K562 (cell line): ENCODE results near the gene HELLS. TPM values are rescaled to one million over a fixed set of nuclear protein-coding genes. Genes with fewer than 3 reads are reported as not detected.

Source experiments
- ATAC-seq: fragments of 200-7000 bp; cut with Tn5 transposase; 3 replicates; pipeline ENCODE4 v1.9.1; 2020; ENCODE audit warnings: moderate library complexity
- BruUV-seq: library from RNA; stranded (reverse); fragments of 400-500 nt; replicated peaks from 2 replicates; lab custom pipeline; 2021; lab: Mats Ljungman, UMichigan
- CTCF ChIA-PET: fragments of 300-600 bp; formaldehyde crosslinking; extraction: SDS; loops from one replicate; lab custom pipeline; 2021; ENCODE audit warnings: low intra/inter-chr PET ratio; lab: Yijun Ruan, JAX
- POLR2A ChIA-PET: fragments of 300-600, 350-650 bp; sonication (Branson Sonifier 250); formaldehyde crosslinking; extraction: SDS; loops from one replicate; lab custom pipeline; 2021; ENCODE audit warnings: antibody characterized with exemption, inconsistent platforms; lab: Yijun Ruan, JAX
- DNase-seq, 4 experiments: peaks; one replicate each; pipeline versions ENCODE4 v3.0.0 to v3.0.0-alpha.2; 2011 to 2018; ENCODE audit warnings: low spot score in 3 of 4, mixed read lengths in 3 of 4; ENCODE audit errors: extremely low read depth in 1 of 4
- FAIRE-seq: peaks from 2 replicates; lab custom pipeline; 2011; peaks lifted over from hg19 to GRCh38; lab: Jason Lieb, UNC
- H2AFZ ChIP-seq: 2 replicates; pipeline ENCODE4 v1.6.0; 2011; ENCODE audit warnings: low read depth, low read length, control low read depth, inconsistent platforms
- H3K27ac ChIP-seq: fragments of 200-600 bp; 3 replicates; pipeline ENCODE4 v1.8.0; 2011; ENCODE audit warnings: low read depth, mild to moderate bottlenecking, control low read depth, inconsistent platforms, low read length, moderate library complexity, mixed read lengths; ENCODE audit errors: extremely low read depth
- H3K27me3 ChIP-seq, 2 experiments: fragments of 300-600 bp in 1 of 2; 2 replicates in 1 of 2; 3 replicates in 1 of 2; pipeline versions ENCODE4 v1.6.0 to v1.8.0; 2011; ENCODE audit warnings: inconsistent platforms in 2 of 2, low read length in 2 of 2, mild to moderate bottlenecking in 1 of 2, mixed read lengths in 1 of 2, moderate library complexity in 1 of 2; ENCODE audit not compliant: control insufficient read depth in 2 of 2, insufficient read depth in 2 of 2
- H3K36me3 ChIP-seq: fragments of 300-600 bp; 3 replicates; pipeline ENCODE4 v1.8.0; 2011; ENCODE audit warnings: mild to moderate bottlenecking, low read length, inconsistent platforms; ENCODE audit not compliant: control insufficient read depth, insufficient read depth
- H3K4me1 ChIP-seq, 2 experiments: fragments of 200-600 bp in 1 of 2; replicated peaks in 1 of 2; 2 replicates in 1 of 2; 3 replicates in 1 of 2; pipeline versions ENCODE4 v1.5.1 to v1.8.0; 2011; ENCODE audit warnings: inconsistent platforms in 2 of 2, low read length in 2 of 2, mild to moderate bottlenecking in 1 of 2, mixed read lengths in 1 of 2, moderate library complexity in 1 of 2; ENCODE audit not compliant: control insufficient read depth in 2 of 2, insufficient read depth in 2 of 2
- H3K4me2 ChIP-seq: 2 replicates; pipeline ENCODE4 v1.6.1; 2011; ENCODE audit warnings: low read length, control low read depth, inconsistent platforms, mixed read lengths; ENCODE audit not compliant: insufficient read depth
- H3K4me3 ChIP-seq: fragments of 200-600 bp; sonication (generic), shearing (Covaris generic); 2 replicates; pipeline ENCODE4 v1.5.1; 2016; ENCODE audit warnings: control low read depth, inconsistent platforms
- H3K79me2 ChIP-seq: fragments of 200-600 bp; 3 replicates; pipeline ENCODE4 v1.8.0; 2011; ENCODE audit warnings: low read length, inconsistent platforms; ENCODE audit not compliant: control insufficient read depth, insufficient read depth
- H3K9ac ChIP-seq, 2 experiments: 2 replicates each; pipeline versions ENCODE4 v1.6.0 to v1.6.1; 2011; ENCODE audit warnings: low read depth in 2 of 2, low read length in 2 of 2, control low read depth in 1 of 2, inconsistent platforms in 1 of 2, mild to moderate bottlenecking in 1 of 2, mixed read lengths in 1 of 2; ENCODE audit not compliant: insufficient read depth in 1 of 2
- H3K9me1 ChIP-seq: one replicate; pipeline ENCODE4 v1.6.0; 2011; ENCODE audit warnings: inconsistent platforms, mild to moderate bottlenecking, low read length, moderate library complexity; ENCODE audit not compliant: control insufficient read depth, insufficient read depth
- H3K9me3 ChIP-seq: replicated peaks from 2 replicates; pipeline ENCODE4 v1.5.1; 2011; ENCODE audit warnings: low read depth, low read length, inconsistent platforms; ENCODE audit not compliant: control insufficient read depth, insufficient read depth
- H4K20me1 ChIP-seq: replicated peaks from 2 replicates; pipeline ENCODE4 v1.6.1; 2011; ENCODE audit warnings: low read length, inconsistent platforms, mixed read lengths; ENCODE audit not compliant: control insufficient read depth, insufficient read depth
- CEBPG ChIP-seq, 3 experiments: fragments of 200-800 bp in 1 of 3; sonication (Bioruptor generic) in 1 of 3; sonication (generic) in 1 of 3; formaldehyde crosslinking in 1 of 3; IDR thresholded peaks in 2 of 3; conservative IDR thresholded peaks in 1 of 3; 2 replicates each; pipeline versions ENCODE4 v1.6.1 to v1.8.0; 2016 to 2022; ENCODE audit warnings: missing compliant biosample characterization in 2 of 3, missing genetic modification characterization in 2 of 3, mild to moderate bottlenecking in 1 of 3, missing genetic modification reagents in 1 of 3
- DPF2 ChIP-seq: fragments of 450-650 bp; IDR thresholded peaks from 2 replicates; pipeline ENCODE4 v1.6.1; 2016
- FOS ChIP-seq: IDR thresholded peaks from 3 replicates; pipeline ENCODE4 v1.6.1; 2011; ENCODE audit not compliant: insufficient read length; ENCODE audit errors: extremely low read depth
- GTF2E2 ChIP-seq: fragments of 200-800 bp; sonication (Bioruptor generic); IDR thresholded peaks from 2 replicates; pipeline ENCODE4 v1.6.1; 2016; ENCODE audit warnings: missing genetic modification characterization, missing compliant biosample characterization
- HMG20A ChIP-seq: fragments of 450-650 bp; formaldehyde crosslinking; conservative IDR thresholded peaks from 2 replicates; pipeline ENCODE4 v1.4.0; 2020; ENCODE audit warnings: mild to moderate bottlenecking, mixed read lengths
- HNRNPK ChIP-seq: fragments of 200-400 bp; formaldehyde crosslinking; IDR thresholded peaks from one replicate; pipeline ENCODE4 v1.6.1; 2018; ENCODE audit warnings: mild to moderate bottlenecking, low read depth, low read length; ENCODE audit not compliant: poor library complexity, severe bottlenecking
- ILK ChIP-seq: fragments of 450-650 bp; IDR thresholded peaks from 2 replicates; pipeline ENCODE4 v1.6.1; 2016; ENCODE audit warnings: missing genetic modification characterization, low read depth, mild to moderate bottlenecking, missing compliant biosample characterization, moderate library complexity, borderline replicate concordance
- MAZ ChIP-seq, 2 experiments: fragments of 450-650 bp in 1 of 2; sonication (generic) in 1 of 2; formaldehyde crosslinking; IDR thresholded peaks in 1 of 2; conservative IDR thresholded peaks in 1 of 2; 2 replicates each; pipeline versions ENCODE4 v1.4.0 to v1.5.0; 2020; ENCODE audit warnings: mild to moderate bottlenecking in 1 of 2, missing genetic modification reagents in 1 of 2
- PCBP1 ChIP-seq: fragments of 200-400 bp; formaldehyde crosslinking; IDR thresholded peaks from 2 replicates; pipeline ENCODE4 v1.6.1; 2018; ENCODE audit warnings: mild to moderate bottlenecking, low read depth, low read length; ENCODE audit not compliant: poor library complexity, severe bottlenecking
- PHF8 ChIP-seq: fragments of 200-600 bp; sonication (generic); IDR thresholded peaks from 2 replicates; pipeline ENCODE4 v1.6.1; 2012; ENCODE audit warnings: mixed run types, mild to moderate bottlenecking, inconsistent platforms, low read length, moderate library complexity, borderline replicate concordance
- SREBF2 ChIP-seq: sonication (generic); formaldehyde crosslinking; IDR thresholded peaks from 2 replicates; pipeline ENCODE4 v1.4.0; 2020; ENCODE audit warnings: mild to moderate bottlenecking, missing genetic modification reagents
- ZNF140 ChIP-seq: fragments of 250-450 bp; sonication (Bioruptor Pico); IDR thresholded peaks from 2 replicates; pipeline ENCODE4 v1.8.0; 2021; ENCODE audit warnings: moderate library complexity, mild to moderate bottlenecking, inconsistent platforms
- ZNF224 ChIP-seq: sonication (generic); formaldehyde crosslinking; IDR thresholded peaks from 2 replicates; pipeline ENCODE4 v1.8.0; 2022; ENCODE audit warnings: mild to moderate bottlenecking, missing genetic modification reagents
- WGBS: fragments of 100-300 bp; shearing (Covaris generic); methylation state at CpG from one replicate; pipeline ENCODE4 v1.1.6; 2016; ENCODE audit warnings: low coverage, mixed read lengths; ENCODE audit not compliant: insufficient coverage; ENCODE audit errors: missing lambda C conversion rate; 5-methylcytosine and 5-hydroxymethylcytosine counted together
- in situ Hi-C: fragments of 300-500 bp; cut with MboI; formaldehyde crosslinking; loops from 4 replicates; pipeline ENCODE4 v1.15.0; 2018; ENCODE audit warnings: inconsistent platforms, mixed read lengths
- intact Hi-C: fragments of 100-400 bp; cut with micrococcal nuclease; formaldehyde crosslinking; loops from 2 replicates; pipeline ENCODE4 v1.14.2; 2022
- polyA plus RNA-seq, 8 experiments: library from polyadenylated mRNA; depleted of rRNA in 4 of 8; stranded (reverse) in 5 of 8; unstranded in 3 of 8; fragments of >200 nt; fragmentation: Nextera tagmentation in 2 of 8; fragmentation: Illumina TruSeq in 1 of 8; extraction: Ambion mirVana in 2 of 8; extraction: Trizol in 1 of 8; gene quantifications; 2 replicates each; pipeline versions ENCODE4 v1.2.1 to v1.2.3, GENCODE V29; 2011 to 2014; ENCODE audit warnings: inconsistent platforms in 1 of 8, missing spikeins in 1 of 8
- total RNA-seq, 7 experiments: library from RNA; depleted of rRNA in 6 of 7; stranded (reverse); fragments of >200 nt in 6 of 7; fragmentation: Illumina TruSeq in 2 of 7; extraction: Trizol in 2 of 7; gene quantifications; 2 replicates each; pipeline versions ENCODE4 v1.2.1 to v1.2.3, GENCODE V29; 2011 to 2021; ENCODE audit warnings: low replicate concordance in 1 of 7

The HELLS gene
- total and polyA plus RNA-seq, 9 of the 15 experiments (the other 6 are each of a cell fraction or from before 2014, with no cell fraction given) = 8.8 to 52.1 (median 24.7) TPM

DNA sequence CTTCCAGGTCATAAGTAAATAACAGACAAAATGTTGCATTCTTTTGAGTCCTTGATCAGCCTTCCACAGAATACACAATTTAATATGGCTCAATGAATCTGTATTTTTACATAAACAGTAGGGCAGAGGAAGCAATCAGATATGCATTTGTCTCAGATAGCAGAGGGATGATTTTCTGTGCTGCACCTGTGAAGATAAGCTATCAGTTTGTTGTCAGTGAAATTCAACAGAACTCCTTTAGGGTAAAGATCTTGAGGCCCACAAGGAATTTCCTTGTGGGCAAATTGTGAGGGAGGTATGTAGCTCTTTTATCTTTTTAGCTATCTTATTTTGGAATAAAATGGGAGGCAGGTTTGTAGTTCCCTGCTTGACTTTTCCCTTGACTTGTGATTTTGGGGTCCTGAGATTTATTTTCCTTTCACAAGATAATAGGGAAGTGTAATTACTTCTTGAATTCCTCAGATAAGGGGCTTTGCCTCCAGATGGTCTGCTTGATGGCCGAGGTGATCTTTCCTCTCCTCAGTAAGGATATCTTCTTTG lies 77.1 kb downstream of the HELLS start:
- ATAC-seq = no peak
- POLR2A ChIA-PET = no interaction called here

DNA sequence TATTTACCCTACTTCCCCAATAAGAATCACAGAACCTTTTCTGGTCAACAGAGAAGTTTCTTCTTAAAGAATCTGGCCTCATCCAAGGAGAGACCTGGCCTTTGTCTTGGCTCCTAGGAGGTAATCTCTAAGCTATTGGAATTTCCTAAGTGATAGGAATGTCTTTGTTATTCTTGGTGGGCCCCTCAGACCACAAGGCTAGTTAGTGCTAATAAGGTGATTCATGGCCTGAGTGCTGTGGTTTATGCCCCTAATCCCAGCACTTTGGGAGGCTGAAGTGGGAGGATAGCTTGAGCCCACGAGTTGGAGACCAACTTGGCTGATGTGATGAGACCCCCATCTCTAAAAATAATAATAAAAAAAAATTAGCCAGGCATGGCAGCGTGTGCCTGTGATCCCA lies 78.0 kb downstream of the HELLS start:
- intact Hi-C loops (no loop called here), in situ Hi-C loops (loop anchor here (25.0 kb wide), 1 partner anchor 989 kb away; no protein-coding TSS in a partner anchor)
- H3K9ac ChIP-seq = no peak overlapping the region
- H3K4me3 ChIP-seq = no peak overlapping the region
- no peaks in the 10 kb centered on the region for H3K9me3 ChIP-seq
- no TSS peak for BruUV-seq
- ChIA-PET CTCF (no interaction called here), POLR2A (no interaction called here)
- 0% methylated on average over 2 of the region's 2 CpGs for WGBS
- H2AFZ ChIP-seq = no peak overlapping the region
- H3K4me1 ChIP-seq = no peaks in the 10 kb centered on the region
- H4K20me1 ChIP-seq = no peaks in the 10 kb centered on the region
- H3K27me3 ChIP-seq = no peaks in the 10 kb centered on the region
- no peak overlapping the region for H3K27ac ChIP-seq
- H3K79me2 ChIP-seq = no peaks in the 10 kb centered on the region
- FAIRE-seq (no peak), ATAC-seq (no peak), DNase-seq (no peak)
- no peaks in the 10 kb centered on the region for H3K9me1 ChIP-seq
- no peak overlapping the region for H3K4me2 ChIP-seq
- H3K36me3 ChIP-seq = no peaks in the 10 kb centered on the region
- TF ChIP-seq ILK = no peak
- TF ChIP-seq CEBPG (CRISPR knock-in tag; IDR thresholded peaks at IDR 0.05) = no peak
- TF ChIP-seq CEBPG (tag; conservative IDR thresholded peaks at IDR 0.05 in 1 of 2, IDR thresholded peaks at IDR 0.05 in 1 of 2) = no peak
- no peak for TF ChIP-seq ZNF224 (CRISPR knock-in tag)
- no peak for TF ChIP-seq GTF2E2 (tag)
- TF ChIP-seq DPF2 = no peak
- TF ChIP-seq ZNF140 (CRISPR knock-in tag) = no peak
- no peak for TF ChIP-seq PHF8
- TF ChIP-seq MAZ (CRISPR knock-in tag; conservative IDR thresholded peaks at IDR 0.05 in 1 of 2, IDR thresholded peaks at IDR 0.05 in 1 of 2) = no peak
- TF ChIP-seq PCBP1 = no peak
- TF ChIP-seq HMG20A (CRISPR knock-in tag) = no peak
- TF ChIP-seq, all 486 proteins: peak for 0

More for the DNA sequence above, 77.1 kb downstream of the HELLS start:
- no TSS peak for BruUV-seq
- Histone ChIP-seq H3K36me3 (no peaks in the 10 kb centered on the region), H3K9ac (no peak overlapping the region), H2AFZ (no peak overlapping the region), H3K9me3 (no peaks in the 10 kb centered on the region), H3K4me2 (no peak overlapping the region), H3K9me1 (no peaks in the 10 kb centered on the region), H4K20me1 (no peaks in the 10 kb centered on the region), H3K27ac (no peak overlapping the region), H3K4me1 (no peaks in the 10 kb centered on the region), H3K4me3 (no peak overlapping the region), H3K79me2 (no peaks in the 10 kb centered on the region), H3K27me3 (no peaks in the 10 kb centered on the region)
- CTCF ChIA-PET = no interaction called here
- intact Hi-C loops = no loop called here
- DNase-seq (no peak), FAIRE-seq (no peak)
- 0% methylated on average over 1 of the region's 1 CpG for WGBS
- no peak for TF ChIP-seq HNRNPK
- TF ChIP-seq FOS = no peak
- TF ChIP-seq SREBF2 (CRISPR knock-in tag) = no peak
- in situ Hi-C loops = loop anchor here (25.0 kb wide), 1 partner anchor 990 kb away; no protein-coding TSS in a partner anchor
